ENCODE results near the gene ITPKC. TPM values are rescaled to one million over a fixed set of nuclear protein-coding genes. Genes with fewer than 3 reads are reported as not detected.

ITPKC gene
- total and polyA plus RNA-seq, 9 of the 15 experiments (the other 6 are each of a cell fraction or from before 2014, with no cell fraction given): 0.08 to 9.3 (median 5.8) TPM

- 0 out of 2 replicates have a peak, but pooled peaks have one; percentile 21 for TF ChIP-seq ZNF407 (IDR thresholded peaks at IDR 0.05; ENCODE audit: low read depth)
- no peak for TF ChIP-seq TSHZ1 (CRISPR knock-in tag; IDR thresholded peaks at IDR 0.05)
- TF ChIP-seq WHSC1 (IDR thresholded peaks at IDR 0.05; ENCODE audit: low read length): no peak
- TF ChIP-seq HDGF (IDR thresholded peaks at IDR 0.05): peak; percentile 55; the same call in 1 of the 2 replicates
- no peak; the same call in 1 of the 2 replicates for TF ChIP-seq CREM (IDR thresholded peaks at IDR 0.05; ENCODE audit: low read depth)
- no peak for TF ChIP-seq BRD4 (IDR thresholded peaks at IDR 0.05)
- no peak for TF ChIP-seq E2F5 (CRISPR knock-in tag; IDR thresholded peaks at IDR 0.05)
- TF ChIP-seq ELK3 (CRISPR knock-in tag; IDR thresholded peaks at IDR 0.05): no peak
- no peak for TF ChIP-seq ZNF644 (tag; IDR thresholded peaks at IDR 0.05; ENCODE audit: low read depth)
- TF ChIP-seq SFPQ (IDR thresholded peaks at IDR 0.05; ENCODE audit: low read depth, low read length): no peak
- TF ChIP-seq HIVEP1 (CRISPR knock-in tag; IDR thresholded peaks at IDR 0.05): no peak
- no peak for TF ChIP-seq LEF1 (IDR thresholded peaks at IDR 0.05)
Observed at GRCh38 chr19:40689339-40690049, 27.4 kb upstream of the ITPKC start (continued).
